ENCODE data around the gene LDLRAD1.

The LDLRAD1 gene

DNA sequence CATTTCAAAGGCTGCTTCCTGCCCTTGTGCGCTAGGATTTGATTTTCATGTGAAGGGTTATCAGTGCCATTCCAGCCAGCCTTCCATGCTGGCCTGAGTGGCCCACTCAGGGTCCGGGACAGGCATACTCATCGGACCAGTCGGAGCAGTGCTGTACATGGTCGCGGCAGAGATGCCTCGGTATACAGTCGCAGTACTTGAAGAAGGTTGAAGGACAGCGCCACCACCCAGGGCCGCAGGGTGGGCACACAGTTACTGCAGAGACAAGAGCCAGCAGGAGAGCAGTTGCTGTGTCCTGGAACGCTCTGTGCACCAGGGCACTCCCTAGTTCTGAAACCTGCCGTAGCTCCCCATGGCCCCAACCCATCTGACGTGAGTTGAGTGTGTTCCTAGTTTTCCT lies 9.1 kb downstream of the LDLRAD1 start:
- ATAC-seq = no peak
- TF ChIP-seq ZC3H10 (CRISPR knock-in tag; IDR thresholded peaks at IDR 0.05) = no peak
- no peak for TF ChIP-seq TOX (CRISPR knock-in tag; IDR thresholded peaks at IDR 0.05; ENCODE audit: borderline replicate concordance)
- no peak for TF ChIP-seq ZNF8 (CRISPR knock-in tag; IDR thresholded peaks at IDR 0.05)
- no peak for TF ChIP-seq CSDC2 (CRISPR knock-in tag; IDR thresholded peaks at IDR 0.05)
- TF ChIP-seq, protein P1, sequence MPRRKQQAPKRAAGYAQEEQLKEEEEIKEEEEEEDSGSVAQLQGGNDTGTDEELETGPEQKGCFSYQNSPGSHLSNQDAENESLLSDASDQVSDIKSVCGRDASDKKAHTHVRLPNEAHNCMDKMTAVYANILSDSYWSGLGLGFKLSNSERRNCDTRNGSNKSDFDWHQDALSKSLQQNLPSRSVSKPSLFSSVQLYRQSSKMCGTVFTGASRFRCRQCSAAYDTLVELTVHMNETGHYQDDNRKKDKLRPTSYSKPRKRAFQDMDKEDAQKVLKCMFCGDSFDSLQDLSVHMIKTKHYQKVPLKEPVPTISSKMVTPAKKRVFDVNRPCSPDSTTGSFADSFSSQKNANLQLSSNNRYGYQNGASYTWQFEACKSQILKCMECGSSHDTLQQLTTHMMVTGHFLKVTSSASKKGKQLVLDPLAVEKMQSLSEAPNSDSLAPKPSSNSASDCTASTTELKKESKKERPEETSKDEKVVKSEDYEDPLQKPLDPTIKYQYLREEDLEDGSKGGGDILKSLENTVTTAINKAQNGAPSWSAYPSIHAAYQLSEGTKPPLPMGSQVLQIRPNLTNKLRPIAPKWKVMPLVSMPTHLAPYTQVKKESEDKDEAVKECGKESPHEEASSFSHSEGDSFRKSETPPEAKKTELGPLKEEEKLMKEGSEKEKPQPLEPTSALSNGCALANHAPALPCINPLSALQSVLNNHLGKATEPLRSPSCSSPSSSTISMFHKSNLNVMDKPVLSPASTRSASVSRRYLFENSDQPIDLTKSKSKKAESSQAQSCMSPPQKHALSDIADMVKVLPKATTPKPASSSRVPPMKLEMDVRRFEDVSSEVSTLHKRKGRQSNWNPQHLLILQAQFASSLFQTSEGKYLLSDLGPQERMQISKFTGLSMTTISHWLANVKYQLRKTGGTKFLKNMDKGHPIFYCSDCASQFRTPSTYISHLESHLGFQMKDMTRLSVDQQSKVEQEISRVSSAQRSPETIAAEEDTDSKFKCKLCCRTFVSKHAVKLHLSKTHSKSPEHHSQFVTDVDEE (CRISPR knock-in tag; IDR thresholded peaks at IDR 0.05) = no peak
- no peak for TF ChIP-seq ZFP30 (CRISPR knock-in tag; IDR thresholded peaks at IDR 0.05)
- TF ChIP-seq BACH2 (CRISPR knock-in tag; IDR thresholded peaks at IDR 0.05; ENCODE audit: borderline replicate concordance) = no peak
- no peak for TF ChIP-seq OSR1 (CRISPR knock-in tag; IDR thresholded peaks at IDR 0.05)
- no peak for TF ChIP-seq ESRRG (CRISPR knock-in tag; IDR thresholded peaks at IDR 0.05)
- TF ChIP-seq, protein P2, sequence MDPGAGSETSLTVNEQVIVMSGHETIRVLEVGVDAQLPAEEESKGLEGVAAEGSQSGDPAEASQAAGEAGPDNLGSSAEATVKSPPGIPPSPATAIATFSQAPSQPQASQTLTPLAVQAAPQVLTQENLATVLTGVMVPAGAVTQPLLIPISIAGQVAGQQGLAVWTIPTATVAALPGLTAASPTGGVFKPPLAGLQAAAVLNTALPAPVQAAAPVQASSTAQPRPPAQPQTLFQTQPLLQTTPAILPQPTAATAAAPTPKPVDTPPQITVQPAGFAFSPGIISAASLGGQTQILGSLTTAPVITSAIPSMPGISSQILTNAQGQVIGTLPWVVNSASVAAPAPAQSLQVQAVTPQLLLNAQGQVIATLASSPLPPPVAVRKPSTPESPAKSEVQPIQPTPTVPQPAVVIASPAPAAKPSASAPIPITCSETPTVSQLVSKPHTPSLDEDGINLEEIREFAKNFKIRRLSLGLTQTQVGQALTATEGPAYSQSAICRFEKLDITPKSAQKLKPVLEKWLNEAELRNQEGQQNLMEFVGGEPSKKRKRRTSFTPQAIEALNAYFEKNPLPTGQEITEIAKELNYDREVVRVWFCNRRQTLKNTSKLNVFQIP (CRISPR knock-in tag; IDR thresholded peaks at IDR 0.05; ENCODE audit: borderline replicate concordance, low read depth) = no peak
- TF ChIP-seq, protein P3, sequence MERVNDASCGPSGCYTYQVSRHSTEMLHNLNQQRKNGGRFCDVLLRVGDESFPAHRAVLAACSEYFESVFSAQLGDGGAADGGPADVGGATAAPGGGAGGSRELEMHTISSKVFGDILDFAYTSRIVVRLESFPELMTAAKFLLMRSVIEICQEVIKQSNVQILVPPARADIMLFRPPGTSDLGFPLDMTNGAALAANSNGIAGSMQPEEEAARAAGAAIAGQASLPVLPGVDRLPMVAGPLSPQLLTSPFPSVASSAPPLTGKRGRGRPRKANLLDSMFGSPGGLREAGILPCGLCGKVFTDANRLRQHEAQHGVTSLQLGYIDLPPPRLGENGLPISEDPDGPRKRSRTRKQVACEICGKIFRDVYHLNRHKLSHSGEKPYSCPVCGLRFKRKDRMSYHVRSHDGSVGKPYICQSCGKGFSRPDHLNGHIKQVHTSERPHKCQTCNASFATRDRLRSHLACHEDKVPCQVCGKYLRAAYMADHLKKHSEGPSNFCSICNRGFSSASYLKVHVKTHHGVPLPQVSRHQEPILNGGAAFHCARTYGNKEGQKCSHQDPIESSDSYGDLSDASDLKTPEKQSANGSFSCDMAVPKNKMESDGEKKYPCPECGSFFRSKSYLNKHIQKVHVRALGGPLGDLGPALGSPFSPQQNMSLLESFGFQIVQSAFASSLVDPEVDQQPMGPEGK (CRISPR knock-in tag; IDR thresholded peaks at IDR 0.05; ENCODE audit: borderline replicate concordance) = no peak
- TF ChIP-seq ZNF70 (CRISPR knock-in tag; IDR thresholded peaks at IDR 0.05) = no peak
- TF ChIP-seq, protein P4, sequence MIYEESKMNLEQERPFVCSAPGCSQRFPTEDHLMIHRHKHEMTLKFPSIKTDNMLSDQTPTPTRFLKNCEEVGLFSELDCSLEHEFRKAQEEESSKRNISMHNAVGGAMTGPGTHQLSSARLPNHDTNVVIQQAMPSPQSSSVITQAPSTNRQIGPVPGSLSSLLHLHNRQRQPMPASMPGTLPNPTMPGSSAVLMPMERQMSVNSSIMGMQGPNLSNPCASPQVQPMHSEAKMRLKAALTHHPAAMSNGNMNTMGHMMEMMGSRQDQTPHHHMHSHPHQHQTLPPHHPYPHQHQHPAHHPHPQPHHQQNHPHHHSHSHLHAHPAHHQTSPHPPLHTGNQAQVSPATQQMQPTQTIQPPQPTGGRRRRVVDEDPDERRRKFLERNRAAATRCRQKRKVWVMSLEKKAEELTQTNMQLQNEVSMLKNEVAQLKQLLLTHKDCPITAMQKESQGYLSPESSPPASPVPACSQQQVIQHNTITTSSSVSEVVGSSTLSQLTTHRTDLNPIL (CRISPR knock-in tag; IDR thresholded peaks at IDR 0.05; ENCODE audit: low read depth) = no peak
- no peak for TF ChIP-seq TCF4 (CRISPR knock-in tag; IDR thresholded peaks at IDR 0.05; ENCODE audit: borderline replicate concordance)
- no peak for TF ChIP-seq ZNF565 (CRISPR knock-in tag; conservative IDR thresholded peaks at IDR 0.05; ENCODE audit: low read depth)
- TF ChIP-seq, protein P5, sequence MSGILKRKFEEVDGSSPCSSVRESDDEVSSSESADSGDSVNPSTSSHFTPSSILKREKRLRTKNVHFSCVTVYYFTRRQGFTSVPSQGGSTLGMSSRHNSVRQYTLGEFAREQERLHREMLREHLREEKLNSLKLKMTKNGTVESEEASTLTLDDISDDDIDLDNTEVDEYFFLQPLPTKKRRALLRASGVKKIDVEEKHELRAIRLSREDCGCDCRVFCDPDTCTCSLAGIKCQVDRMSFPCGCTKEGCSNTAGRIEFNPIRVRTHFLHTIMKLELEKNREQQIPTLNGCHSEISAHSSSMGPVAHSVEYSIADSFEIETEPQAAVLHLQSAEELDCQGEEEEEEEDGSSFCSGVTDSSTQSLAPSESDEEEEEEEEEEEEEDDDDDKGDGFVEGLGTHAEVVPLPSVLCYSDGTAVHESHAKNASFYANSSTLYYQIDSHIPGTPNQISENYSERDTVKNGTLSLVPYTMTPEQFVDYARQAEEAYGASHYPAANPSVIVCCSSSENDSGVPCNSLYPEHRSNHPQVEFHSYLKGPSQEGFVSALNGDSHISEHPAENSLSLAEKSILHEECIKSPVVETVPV (CRISPR knock-in tag; IDR thresholded peaks at IDR 0.05) = no peak
- no peak for TF ChIP-seq SNAI2 (CRISPR knock-in tag; IDR thresholded peaks at IDR 0.05)
- TF ChIP-seq ARNTL (CRISPR knock-in tag; IDR thresholded peaks at IDR 0.05; ENCODE audit: borderline replicate concordance, low read depth) = no peak
- TF ChIP-seq GLIS3 (CRISPR knock-in tag; IDR thresholded peaks at IDR 0.05) = no peak

DNA sequence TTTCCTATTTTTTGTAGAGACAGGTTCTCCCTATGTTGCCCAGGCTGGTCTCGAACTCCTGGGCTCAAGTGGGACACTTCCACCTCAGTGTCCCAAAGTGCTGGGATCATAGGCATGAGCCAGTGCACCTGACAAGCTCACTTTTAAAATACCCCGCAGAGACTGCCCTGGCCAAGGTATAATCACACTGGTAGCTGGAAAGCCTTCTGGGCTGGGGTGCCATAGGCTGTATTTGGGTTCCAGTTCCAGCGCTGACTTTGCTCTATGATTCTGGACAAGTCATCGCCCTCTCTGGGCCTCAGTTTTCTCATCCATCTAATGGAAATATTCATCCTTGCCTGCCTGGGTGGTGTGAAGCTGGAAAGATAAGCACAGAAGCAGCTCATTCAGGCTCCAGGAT lies 10.4 kb downstream of the LDLRAD1 start:
- TF ChIP-seq, protein P4 (CRISPR knock-in tag; IDR thresholded peaks at IDR 0.05; ENCODE audit: low read depth) = no peak
- TF ChIP-seq ZFP30 (CRISPR knock-in tag; IDR thresholded peaks at IDR 0.05) (no peak), TCF4 (CRISPR knock-in tag; IDR thresholded peaks at IDR 0.05; ENCODE audit: borderline replicate concordance) (no peak), ZC3H10 (CRISPR knock-in tag; IDR thresholded peaks at IDR 0.05) (no peak), OSR1 (CRISPR knock-in tag; IDR thresholded peaks at IDR 0.05) (no peak), ZNF70 (CRISPR knock-in tag; IDR thresholded peaks at IDR 0.05) (no peak), SNAI2 (CRISPR knock-in tag; IDR thresholded peaks at IDR 0.05) (no peak), BACH2 (CRISPR knock-in tag; IDR thresholded peaks at IDR 0.05; ENCODE audit: borderline replicate concordance) (no peak), ISL1 (CRISPR knock-in tag; IDR thresholded peaks at IDR 0.05) (no peak), ZNF565 (CRISPR knock-in tag; conservative IDR thresholded peaks at IDR 0.05; ENCODE audit: low read depth) (no peak), RARB (CRISPR knock-in tag; IDR thresholded peaks at IDR 0.05) (no peak), ZFP3 (CRISPR knock-in tag; IDR thresholded peaks at IDR 0.05) (no peak)
- TF ChIP-seq, protein P5 (CRISPR knock-in tag; IDR thresholded peaks at IDR 0.05) = no peak
- TF ChIP-seq, protein P2 (CRISPR knock-in tag; IDR thresholded peaks at IDR 0.05; ENCODE audit: borderline replicate concordance, low read depth) = no peak
- TF ChIP-seq, protein P1 (CRISPR knock-in tag; IDR thresholded peaks at IDR 0.05) = no peak
- ATAC-seq = no peak
